H1 (cell line): ENCODE measurements around the gene LPP. TPM values are rescaled to one million over a fixed set of nuclear protein-coding genes. Genes with fewer than 3 reads are reported as not detected.

Experiments used
- BACH1 ChIP-seq: IDR thresholded peaks from 2 replicates; pipeline ENCODE4 v1.6.1; 2012; ENCODE audit warnings: low read length, improper control_type of control experiment
- EZH2 ChIP-seq: fragments of 200-600 bp; sonication (generic); IDR thresholded peaks from 2 replicates; pipeline ENCODE4 v1.7.1; 2012; ENCODE audit warnings: low read depth, mild to moderate bottlenecking, moderate library complexity, low read length, inconsistent platforms; ENCODE audit not compliant: severe bottlenecking
- HDAC2 ChIP-seq, 2 experiments: fragments of 300-600 bp in 1 of 2; sonication (generic) in 1 of 2; IDR thresholded peaks; 2 replicates each; pipeline ENCODE4 v1.6.1; 2011 to 2012; ENCODE audit warnings: low read depth in 2 of 2, low read length in 2 of 2, mild to moderate bottlenecking in 2 of 2, moderate library complexity in 2 of 2, borderline replicate concordance in 1 of 2, inconsistent platforms in 1 of 2
- NRF1 ChIP-seq: IDR thresholded peaks from 2 replicates; pipeline ENCODE4 v1.6.1; 2011; ENCODE audit warnings: mild to moderate bottlenecking, low read depth, low read length, improper control_type of control experiment
- SIN3A ChIP-seq, 2 experiments: IDR thresholded peaks in 1 of 2; conservative IDR thresholded peaks in 1 of 2; 2 replicates each; pipeline ENCODE4 v1.6.1; 2011 to 2012; ENCODE audit warnings: low read length in 2 of 2, improper control_type of control experiment in 1 of 2, low read depth in 1 of 2, mild to moderate bottlenecking in 1 of 2
- TAF7 ChIP-seq: optimal IDR thresholded peaks from 2 replicates; pipeline ENCODE3; 2011; ENCODE audit warnings: low read depth, mild to moderate bottlenecking, inconsistent platforms, low read length, moderate library complexity, borderline replicate concordance
- polyA plus RNA-seq, 7 experiments: library from polyadenylated mRNA; depleted of rRNA in 3 of 7; stranded (reverse) in 5 of 7; unstranded in 2 of 7; fragments of >200 nt in 5 of 7; fragments of 200-250 nt in 2 of 7; gene quantifications; 1 replicate in 5 of 7; 2 replicates in 1 of 7; 4 replicates in 1 of 7; pipeline versions ENCODE4 v1.2.1 to v1.2.3, GENCODE V29; 2011 to 2013; ENCODE audit warnings: missing spikeins in 2 of 7, mixed read lengths in 2 of 7
- total RNA-seq: library from RNA; stranded (reverse); fragmentation: NEBNext Ultra II Directional; extraction: Animal tissue kit (Norgen Biotek cat#: 25700); gene quantifications from 2 replicates; pipeline ENCODE4 v1.2.1, GENCODE V29; 2021

Gene LPP
- total and polyA plus RNA-seq, 2 of the 8 experiments (the other 6 are each of a cell fraction or from before 2014, with no cell fraction given) = 10.0 to 53.3 TPM

- no peak for TF ChIP-seq SIN3A (conservative IDR thresholded peaks at IDR 0.05 in 1 of 2, IDR thresholded peaks at IDR 0.05 in 1 of 2; ENCODE audit: low read depth in 1 of 2, low read length in 2 of 2)
- TF ChIP-seq NRF1 = no peak
- no peak for TF ChIP-seq EZH2
- no peak for TF ChIP-seq BACH1
- no peak for TF ChIP-seq HDAC2 (IDR thresholded peaks at IDR 0.05; ENCODE audit: borderline replicate concordance in 1 of 2, low read depth in 2 of 2, low read length in 2 of 2)
- no peak for TF ChIP-seq TAF7
Observed at GRCh38 chr3:188568736-188569135, 414.8 kb downstream of the LPP start (continued).
